ENCODE data around the gene HOOK1.

HOOK1 gene

DNA sequence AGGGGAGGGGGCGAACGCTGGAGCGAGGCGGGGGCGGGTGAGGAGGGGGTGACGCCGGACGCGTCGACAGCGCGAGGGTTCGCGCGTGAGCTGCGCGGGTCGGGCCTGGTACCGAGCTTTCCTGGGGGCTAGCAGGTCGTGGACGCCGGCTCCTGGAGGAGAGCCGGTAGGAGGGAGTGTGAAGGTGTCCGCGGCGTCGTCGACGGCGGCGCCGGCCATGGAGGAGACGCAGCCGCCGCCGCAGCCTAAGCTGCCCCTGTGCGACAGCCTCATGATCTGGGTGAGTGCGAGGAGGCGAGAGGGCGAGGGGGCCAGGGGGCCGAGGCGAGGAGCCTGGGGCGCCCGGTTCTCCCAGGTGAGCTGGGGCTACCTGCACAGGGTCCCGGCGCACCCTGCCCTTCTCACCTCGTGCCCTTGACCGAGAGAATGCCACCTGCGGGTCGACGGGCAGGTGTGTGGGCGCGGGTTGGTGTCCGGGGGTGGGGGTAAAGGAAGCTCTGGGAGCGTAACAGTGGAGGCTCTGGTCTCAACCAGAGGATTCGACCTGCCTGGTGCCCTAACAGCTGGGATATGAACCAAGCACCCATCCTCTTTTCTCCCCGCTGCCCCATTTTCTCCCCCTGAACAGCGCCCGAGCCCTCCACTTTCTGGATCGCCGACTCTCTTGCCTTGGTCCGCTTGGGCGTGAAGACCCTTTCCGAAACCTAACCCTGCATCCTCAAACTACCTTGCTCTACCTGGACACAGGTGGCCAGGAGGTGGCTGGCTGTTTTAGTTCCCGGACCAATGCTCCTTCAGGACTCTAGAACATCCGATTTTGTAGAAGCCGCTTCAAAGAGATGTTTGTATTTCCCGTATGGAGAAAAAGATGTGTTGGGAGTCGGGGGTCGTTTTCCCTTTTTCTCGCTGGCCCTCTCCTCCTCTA lies at the start of gene HOOK1:
HOOK1 (plus strand) TSS at position 49 of the 925 bp plus-strand sequence; CDS start at position 218, 169 bp downstream.
- H3K9me3 ChIP-seq (ENCODE audit: control insufficient read depth, insufficient read depth, low read length) = no peaks in the 10 kb centered on the region
- no peaks in the 10 kb centered on the region for H3K36me3 ChIP-seq (ENCODE audit: insufficient read depth, low read length)
- peak within 1 kb of the TSS; percentile 70 for H3K9ac ChIP-seq (ENCODE audit: low read depth, low read length)
- 0 out of 2 replicates have a peak, but pooled peaks cover 8% of the 10 kb centered on the region for H3K4me1 ChIP-seq (ENCODE audit: insufficient read depth, low read length)

DNA sequence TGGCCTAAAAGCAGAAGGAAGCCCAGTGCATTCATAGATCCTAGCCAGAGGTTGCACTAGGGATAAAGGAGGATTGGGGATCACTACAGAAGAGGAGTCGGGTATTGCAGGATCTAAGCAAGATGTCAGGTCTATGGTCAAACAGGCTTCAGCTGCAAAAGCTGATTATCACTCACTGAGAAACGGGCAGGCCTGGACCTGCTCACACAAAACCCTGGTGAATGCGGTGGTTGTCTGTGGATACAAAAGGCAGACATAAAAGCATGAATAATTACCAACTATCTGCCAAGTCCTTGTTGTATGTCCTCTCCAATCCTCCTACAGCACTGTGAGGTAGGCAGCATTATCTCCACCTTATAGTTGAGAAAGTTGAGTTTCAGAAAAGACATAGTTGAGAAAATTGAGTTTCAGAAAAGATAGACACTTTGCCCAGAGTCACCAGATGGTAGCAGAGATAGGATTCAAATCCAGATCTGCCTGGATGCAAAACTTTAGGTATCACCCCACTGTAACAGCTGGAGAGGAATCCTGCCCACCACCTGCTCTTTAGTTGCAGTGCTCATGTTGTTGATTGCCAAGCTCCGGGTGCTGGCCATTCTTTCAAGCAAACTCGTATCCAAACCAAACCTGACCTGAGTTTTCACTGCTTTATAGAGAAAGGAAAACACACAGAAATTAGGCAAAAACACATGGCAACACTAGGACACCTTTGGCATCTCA lies 49.6 kb upstream of the HOOK1 start:
- Histone ChIP-seq H3K9ac (ENCODE audit: low read depth, low read length) (no peak overlapping the region), H3K36me3 (ENCODE audit: insufficient read depth, low read length) (no peaks in the 10 kb centered on the region), H3K4me1 (ENCODE audit: insufficient read depth, low read length) (peaks cover 8% of the 10 kb centered on the region), H3K9me3 (ENCODE audit: control insufficient read depth, insufficient read depth, low read length) (no peaks in the 10 kb centered on the region)

DNA sequence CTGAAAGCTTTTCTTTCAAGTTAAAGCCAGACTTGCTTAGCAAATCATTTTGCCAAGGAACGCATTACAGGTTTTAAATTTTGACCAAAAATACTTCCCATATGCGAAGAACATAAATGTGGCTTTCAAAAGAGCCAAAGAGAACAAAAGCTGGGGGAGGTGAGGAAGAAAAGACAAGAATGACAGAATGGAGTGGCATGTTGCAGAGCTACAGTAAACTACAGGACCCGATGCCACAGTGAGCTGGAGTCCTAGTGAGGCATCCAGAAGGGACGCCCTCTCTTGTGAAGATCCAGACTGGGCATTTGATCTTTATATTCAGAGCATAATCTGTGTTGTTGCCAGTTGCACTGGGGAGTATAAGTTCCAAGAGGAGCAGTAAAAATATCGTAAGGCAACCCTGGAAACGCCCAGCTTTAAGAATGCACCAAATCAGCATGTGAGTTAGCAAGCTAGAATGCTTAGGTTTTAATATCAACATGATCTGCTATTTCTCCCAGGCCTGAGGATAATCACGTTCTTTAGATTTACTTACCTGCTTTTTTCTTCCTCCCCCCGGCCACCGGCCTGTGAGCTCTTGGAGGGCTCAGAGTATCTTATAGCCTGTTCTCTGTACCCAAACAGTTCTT lies 48.4 kb upstream of the HOOK1 start:
- peaks cover 8% of the 10 kb centered on the region for H3K4me1 ChIP-seq (ENCODE audit: insufficient read depth, low read length)
- H3K36me3 ChIP-seq (ENCODE audit: insufficient read depth, low read length) = no peaks in the 10 kb centered on the region
- H3K9ac ChIP-seq (ENCODE audit: low read depth, low read length) = no peak overlapping the region
- H3K9me3 ChIP-seq (ENCODE audit: control insufficient read depth, insufficient read depth, low read length) = no peaks in the 10 kb centered on the region

DNA sequence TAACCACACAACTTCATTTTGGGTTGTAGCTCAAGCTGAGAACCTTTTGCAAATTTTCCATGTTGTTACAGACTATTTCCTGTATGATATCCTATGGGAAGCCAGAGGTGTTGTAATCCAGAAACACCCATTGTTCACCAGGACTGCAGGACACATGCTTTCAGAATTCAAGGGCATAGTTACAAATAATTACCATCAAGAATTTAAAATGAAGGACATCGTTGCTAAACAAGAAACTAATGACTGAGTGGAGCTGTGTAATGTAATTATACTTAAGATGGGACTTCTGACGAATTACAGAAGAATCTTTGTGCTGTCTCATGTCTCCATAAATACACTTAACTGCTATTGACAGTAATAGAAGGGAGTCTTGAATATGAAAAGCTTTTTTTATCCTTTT lies 47.6 kb upstream of the HOOK1 start:
- Histone ChIP-seq H3K9me3 (ENCODE audit: control insufficient read depth, insufficient read depth, low read length) (no peaks in the 10 kb centered on the region), H3K36me3 (ENCODE audit: insufficient read depth, low read length) (no peaks in the 10 kb centered on the region), H3K4me1 (ENCODE audit: insufficient read depth, low read length) (peaks cover 8% of the 10 kb centered on the region), H3K9ac (ENCODE audit: low read depth, low read length) (no peak overlapping the region)

DNA sequence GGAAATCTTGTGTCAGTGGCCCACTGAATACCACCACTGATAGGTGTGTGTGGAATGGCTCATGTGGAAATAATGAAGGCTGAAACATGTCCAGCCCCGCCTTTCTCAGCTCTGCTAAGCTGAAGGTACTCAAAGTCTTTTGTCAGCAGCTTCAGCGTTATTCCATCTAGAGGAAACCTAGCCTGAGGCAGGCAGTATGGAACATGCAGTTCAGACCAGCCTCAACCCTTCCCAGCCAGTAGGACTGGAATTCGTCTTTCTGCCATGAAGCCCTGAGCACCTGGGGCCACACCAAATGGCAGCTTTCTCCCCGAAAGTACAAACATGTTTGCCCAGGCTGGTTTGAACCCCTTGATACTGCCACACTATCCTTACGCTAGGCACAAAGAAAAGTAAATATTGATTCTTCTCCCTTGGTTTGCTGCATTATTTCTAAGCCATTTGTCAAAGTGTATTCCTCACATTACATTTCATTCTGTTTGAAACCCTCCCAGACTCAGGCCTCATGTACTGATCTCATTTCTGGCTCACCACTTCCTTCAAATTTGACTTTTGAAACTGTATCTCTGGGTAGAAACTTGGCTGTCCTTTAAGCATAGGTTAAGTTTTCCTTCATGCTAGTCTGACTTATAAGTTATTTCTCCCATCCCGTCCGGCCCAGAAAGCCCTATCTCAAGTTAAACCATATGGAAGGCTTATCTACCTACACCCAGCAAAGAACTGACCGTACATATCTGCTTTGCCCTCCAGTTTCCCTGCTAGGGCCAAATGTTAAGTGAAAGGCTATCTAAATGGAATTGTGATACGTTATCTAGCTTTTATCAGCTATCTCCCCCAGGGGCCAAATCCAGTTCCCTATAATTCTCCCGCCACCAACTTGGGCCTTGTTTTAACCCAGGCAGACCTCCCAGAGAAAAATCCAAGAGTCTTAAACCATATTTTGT lies 45.7 kb upstream of the HOOK1 start:
- H3K9me3 ChIP-seq (ENCODE audit: control insufficient read depth, insufficient read depth, low read length) = no peaks in the 10 kb centered on the region
- no peak overlapping the region for H3K9ac ChIP-seq (ENCODE audit: low read depth, low read length)

DNA sequence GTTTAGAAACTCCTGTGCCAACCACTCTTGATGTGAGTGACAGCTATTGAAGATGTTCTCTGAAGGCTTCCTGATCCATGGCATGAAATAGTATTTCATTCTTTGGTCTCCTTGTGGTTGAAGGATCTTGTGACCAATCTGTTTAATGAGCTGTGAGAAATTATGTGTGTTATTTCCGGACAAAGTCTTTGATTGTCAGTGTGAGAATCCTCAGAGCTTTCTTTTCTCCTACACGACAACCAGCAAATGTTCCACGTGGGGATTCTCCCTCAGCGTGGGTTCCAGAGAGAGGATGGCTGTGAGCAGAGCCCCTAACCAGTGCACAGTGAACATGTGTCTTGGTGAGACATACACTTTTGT lies 45.0 kb upstream of the HOOK1 start:
- Histone ChIP-seq H3K36me3 (ENCODE audit: insufficient read depth, low read length) (no peaks in the 10 kb centered on the region), H3K9me3 (ENCODE audit: control insufficient read depth, insufficient read depth, low read length) (no peaks in the 10 kb centered on the region), H3K9ac (ENCODE audit: low read depth, low read length) (no peak overlapping the region), H3K4me1 (ENCODE audit: insufficient read depth, low read length) (peaks cover 8% of the 10 kb centered on the region)

More for the DNA sequence above, 45.7 kb upstream of the HOOK1 start:
- no peaks in the 10 kb centered on the region for H3K36me3 ChIP-seq (ENCODE audit: insufficient read depth, low read length)
- H3K4me1 ChIP-seq (ENCODE audit: insufficient read depth, low read length) = peaks cover 8% of the 10 kb centered on the region

DNA sequence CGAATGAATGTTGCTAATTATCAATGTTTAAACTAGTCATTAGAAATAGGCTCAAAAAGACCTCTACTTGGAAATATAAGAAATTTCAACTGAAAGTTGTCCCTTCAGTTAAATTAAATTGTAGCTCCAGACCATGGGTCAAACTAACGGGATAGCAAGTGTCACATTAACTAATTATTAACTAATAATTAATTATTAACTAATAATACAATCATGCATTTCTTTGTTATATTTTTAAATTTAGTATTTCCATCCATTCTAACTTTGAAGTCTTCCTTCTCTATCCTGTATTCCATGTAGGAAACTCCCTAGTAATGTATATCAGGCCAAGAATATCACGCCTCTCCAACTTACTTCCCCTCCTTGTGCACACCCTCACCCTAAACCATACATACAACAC lies 43.4 kb upstream of the HOOK1 start:
- Histone ChIP-seq H3K4me1 (ENCODE audit: insufficient read depth, low read length) (peaks cover 4% of the 10 kb centered on the region), H3K9ac (ENCODE audit: low read depth, low read length) (no peak overlapping the region), H3K36me3 (ENCODE audit: insufficient read depth, low read length) (no peaks in the 10 kb centered on the region)

DNA sequence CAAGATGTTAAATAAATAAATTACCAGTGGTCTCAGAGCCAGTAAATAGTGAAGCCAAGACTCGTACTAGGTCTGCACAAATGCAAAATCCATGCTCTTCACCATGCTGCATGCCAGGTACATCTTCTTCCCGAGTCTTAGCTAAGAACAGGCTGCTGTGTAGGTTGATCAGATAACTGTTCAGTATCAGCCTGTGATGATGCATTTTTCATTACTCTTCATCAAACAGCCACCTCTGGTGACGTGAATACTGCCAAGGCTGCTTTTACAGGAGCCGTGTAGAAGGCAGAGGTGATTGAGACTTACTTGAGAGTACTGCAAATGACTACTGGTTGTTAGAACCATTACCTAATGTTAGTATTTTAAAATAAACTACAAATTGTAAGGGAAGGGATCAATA lies 39.3 kb upstream of the HOOK1 start:
- Histone ChIP-seq H3K36me3 (ENCODE audit: insufficient read depth, low read length) (no peaks in the 10 kb centered on the region), H3K9me3 (ENCODE audit: control insufficient read depth, insufficient read depth, low read length) (no peaks in the 10 kb centered on the region), H3K4me1 (ENCODE audit: insufficient read depth, low read length) (no peaks in the 10 kb centered on the region), H3K9ac (ENCODE audit: low read depth, low read length) (no peak overlapping the region)

More for the DNA sequence above, 43.4 kb upstream of the HOOK1 start:
- H3K9me3 ChIP-seq (ENCODE audit: control insufficient read depth, insufficient read depth, low read length) = no peaks in the 10 kb centered on the region

DNA sequence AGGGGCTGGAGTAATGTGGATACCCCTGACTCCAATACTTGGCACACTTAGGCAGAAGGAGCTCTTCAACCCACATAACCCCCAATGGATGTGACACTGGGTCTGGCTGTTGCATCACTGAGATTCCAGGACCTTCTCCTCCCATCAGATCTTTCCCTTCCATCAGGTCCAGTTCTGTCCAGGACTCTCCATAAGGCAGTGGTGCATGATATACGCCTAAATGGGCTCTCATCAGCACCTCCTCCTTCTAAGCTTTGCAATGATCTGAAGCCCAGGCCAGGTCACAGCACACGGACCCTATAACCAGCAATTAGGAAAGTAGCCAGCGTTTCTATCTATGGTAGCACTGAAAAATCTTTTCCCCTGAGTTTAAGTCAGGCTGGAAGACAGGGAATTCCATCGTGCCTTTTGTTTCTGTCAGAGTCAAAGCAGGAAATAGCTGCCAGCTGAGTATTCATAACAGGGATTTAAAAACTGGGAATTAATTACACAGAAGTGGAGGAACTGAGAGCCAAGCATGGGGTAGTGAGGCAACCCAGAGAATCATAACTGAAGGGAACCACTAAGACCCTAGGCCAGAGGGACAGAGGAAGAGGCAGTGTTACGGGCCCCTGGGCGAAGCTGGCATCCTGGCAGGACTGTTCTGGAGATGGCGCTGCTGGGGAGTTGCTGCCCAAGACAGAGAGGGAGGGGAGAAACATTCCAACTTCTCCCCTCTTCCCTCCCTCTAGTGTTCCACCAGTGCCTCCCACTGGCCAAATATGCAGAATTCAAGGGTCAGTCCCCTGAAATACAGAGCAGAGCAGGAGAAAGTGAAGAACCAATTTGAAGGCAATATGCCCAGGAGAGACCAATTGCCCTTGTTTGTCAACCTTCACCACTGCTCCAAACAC lies 37.5 kb upstream of the HOOK1 start:
- no peak overlapping the region for H3K9ac ChIP-seq (ENCODE audit: low read depth, low read length)
- no peaks in the 10 kb centered on the region for H3K36me3 ChIP-seq (ENCODE audit: insufficient read depth, low read length)
- H3K9me3 ChIP-seq (ENCODE audit: control insufficient read depth, insufficient read depth, low read length) = no peaks in the 10 kb centered on the region
- no peaks in the 10 kb centered on the region for H3K4me1 ChIP-seq (ENCODE audit: insufficient read depth, low read length)

DNA sequence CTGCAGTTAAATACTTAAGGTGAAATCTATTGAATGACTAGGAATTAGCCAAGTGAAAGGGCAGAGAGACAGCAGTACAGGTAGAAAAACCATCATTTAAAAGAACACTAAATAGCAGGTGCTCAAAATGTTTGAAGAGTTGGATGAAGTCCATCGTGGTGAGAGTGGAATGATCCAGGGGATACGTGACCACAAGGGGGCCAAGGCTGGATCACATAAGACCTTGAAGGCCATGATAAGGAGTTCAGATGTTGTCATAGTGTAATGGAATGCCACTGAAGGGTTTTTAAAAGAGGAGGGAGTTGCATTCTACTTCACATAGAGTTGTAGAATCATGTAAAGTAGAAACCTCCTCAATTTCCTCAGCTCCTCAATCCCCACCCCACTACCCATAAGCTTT lies 34.8 kb upstream of the HOOK1 start:
- Histone ChIP-seq H3K36me3 (ENCODE audit: insufficient read depth, low read length) (no peaks in the 10 kb centered on the region), H3K4me1 (ENCODE audit: insufficient read depth, low read length) (no peaks in the 10 kb centered on the region), H3K9ac (ENCODE audit: low read depth, low read length) (no peak overlapping the region), H3K9me3 (ENCODE audit: control insufficient read depth, insufficient read depth, low read length) (no peaks in the 10 kb centered on the region)

DNA sequence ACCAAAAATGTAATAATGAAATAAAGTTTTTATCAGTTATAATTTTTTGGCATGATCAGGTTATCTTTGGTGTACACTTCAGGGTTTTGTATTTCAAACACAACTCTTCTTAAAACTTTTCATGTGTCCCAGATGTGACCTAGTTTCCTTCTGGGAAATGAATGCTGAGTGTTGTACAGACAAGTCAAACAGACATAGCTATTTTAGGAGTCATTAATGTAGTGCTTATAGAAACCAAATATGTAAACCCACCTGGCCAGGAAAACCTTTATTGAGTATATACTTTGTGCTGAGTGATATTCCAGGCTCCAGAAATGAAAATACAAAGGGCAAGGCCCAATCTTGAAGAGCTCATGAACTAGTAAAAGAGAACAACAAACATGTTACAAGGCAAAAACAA lies 25.9 kb upstream of the HOOK1 start:
- Histone ChIP-seq H3K36me3 (ENCODE audit: insufficient read depth, low read length) (no peaks in the 10 kb centered on the region), H3K9me3 (ENCODE audit: control insufficient read depth, insufficient read depth, low read length) (peaks cover 10% of the 10 kb centered on the region; the same call in 1 of the 2 replicates), H3K4me1 (ENCODE audit: insufficient read depth, low read length) (no peaks in the 10 kb centered on the region), H3K9ac (ENCODE audit: low read depth, low read length) (no peak overlapping the region)

DNA sequence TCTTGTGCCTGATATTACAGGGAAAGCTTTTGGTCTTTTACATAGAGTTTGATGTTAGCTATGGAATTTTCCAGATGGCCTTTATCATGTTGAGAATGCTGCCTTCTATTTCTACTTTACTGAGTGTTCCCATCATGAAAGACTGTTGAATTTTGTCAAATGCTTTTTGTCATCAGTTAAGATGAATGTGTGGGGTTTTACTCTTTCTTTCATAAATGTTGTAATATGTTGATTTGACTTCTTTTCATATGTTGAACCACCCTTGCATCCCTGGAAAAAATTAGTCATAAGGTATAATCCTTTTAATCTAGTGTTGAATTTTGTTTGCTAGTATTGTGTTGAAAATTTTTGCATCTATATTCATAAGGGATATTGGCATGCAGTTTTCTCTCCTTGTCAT lies 16.1 kb upstream of the HOOK1 start:
- H3K36me3 ChIP-seq (ENCODE audit: insufficient read depth, low read length) = no peaks in the 10 kb centered on the region

DNA sequence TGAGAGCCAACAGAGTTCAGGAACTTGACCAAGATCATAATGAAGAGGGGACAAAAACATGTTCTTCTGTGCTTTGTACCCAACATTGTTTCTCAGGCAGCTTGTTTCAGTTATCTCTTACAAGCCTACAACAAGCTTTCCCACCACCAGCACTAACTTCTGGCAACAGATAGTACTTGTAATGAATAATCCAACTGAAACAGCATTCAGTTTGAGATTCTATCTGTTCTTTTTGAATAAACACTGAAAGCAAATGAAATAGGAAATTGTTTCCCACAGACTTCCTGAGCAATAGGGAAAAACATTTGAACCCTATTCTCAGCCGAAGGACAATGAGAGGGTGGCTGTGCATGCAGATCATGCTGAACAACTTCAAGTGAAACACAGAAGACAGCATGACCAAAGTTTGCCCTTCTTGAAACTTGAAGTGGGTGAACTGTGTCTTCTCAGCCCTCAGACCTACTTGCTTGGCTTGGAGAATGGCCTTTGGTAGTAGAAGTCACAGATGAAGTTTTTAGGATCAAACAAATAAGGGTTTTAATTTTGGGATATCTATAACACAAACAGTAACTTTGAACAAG lies 11.2 kb upstream of the HOOK1 start:
- Histone ChIP-seq H3K4me1 (ENCODE audit: insufficient read depth, low read length) (no peaks in the 10 kb centered on the region), H3K9me3 (ENCODE audit: control insufficient read depth, insufficient read depth, low read length) (no peaks in the 10 kb centered on the region), H3K36me3 (ENCODE audit: insufficient read depth, low read length) (no peaks in the 10 kb centered on the region), H3K9ac (ENCODE audit: low read depth, low read length) (no peak overlapping the region)

More for the DNA sequence above, 16.1 kb upstream of the HOOK1 start:
- Histone ChIP-seq H3K4me1 (ENCODE audit: insufficient read depth, low read length) (no peaks in the 10 kb centered on the region), H3K9me3 (ENCODE audit: control insufficient read depth, insufficient read depth, low read length) (no peaks in the 10 kb centered on the region), H3K9ac (ENCODE audit: low read depth, low read length) (no peak overlapping the region)
